ENCODE measurements around the gene FOXP1.

The FOXP1 gene

GRCh38 chr3:71504250-71505036 lies 79.1 kb downstream of the FOXP1 start:
- no peak for DNase-seq (ENCODE audit: low read depth)

GRCh38 chr3:71503525-71504249 lies 79.8 kb downstream of the FOXP1 start:
- no peak for DNase-seq (ENCODE audit: low read depth)

- no peak for DNase-seq (ENCODE audit: low read depth)
These were observed 81.4 kb downstream of the FOXP1 start for GRCh38 chr3:71502066-71502625.

- no peak for DNase-seq (ENCODE audit: low read depth)
These were observed 82.8 kb downstream of the FOXP1 start for GRCh38 chr3:71500696-71501095.

- DNase-seq (ENCODE audit: low read depth), result no peak
These were observed 84.2 kb downstream of the FOXP1 start for GRCh38 chr3:71499227-71499876.

- no peak for DNase-seq (ENCODE audit: low read depth)
These were observed 85.0 kb downstream of the FOXP1 start for GRCh38 chr3:71498543-71498942.

- no peak for DNase-seq (ENCODE audit: low read depth)
These were observed 85.5 kb downstream of the FOXP1 start for GRCh38 chr3:71497971-71498444.

GRCh38 chr3:71497367-71497897 lies 86.1 kb downstream of the FOXP1 start:
- no peak for DNase-seq (ENCODE audit: low read depth)

- no peak for DNase-seq (ENCODE audit: low read depth)
These were observed 87.6 kb downstream of the FOXP1 start for GRCh38 chr3:71495708-71496472.

- DNase-seq (ENCODE audit: low read depth), result no peak
These were observed 89.3 kb downstream of the FOXP1 start for GRCh38 chr3:71494212-71494611.

GRCh38 chr3:71492974-71493771 lies 90.4 kb downstream of the FOXP1 start:
- no peak for DNase-seq (ENCODE audit: low read depth)

- no peak for DNase-seq (ENCODE audit: low read depth)
These were observed 91.0 kb downstream of the FOXP1 start for GRCh38 chr3:71492566-71492965.

- DNase-seq (ENCODE audit: low read depth), result no peak
These were observed 92.3 kb downstream of the FOXP1 start for GRCh38 chr3:71491154-71491752.

GRCh38 chr3:71490692-71491091 lies 92.8 kb downstream of the FOXP1 start:
- DNase-seq (ENCODE audit: low read depth), result no peak

- no peak for DNase-seq (ENCODE audit: low read depth)
These were observed 94.2 kb downstream of the FOXP1 start for GRCh38 chr3:71489315-71489761.

GRCh38 chr3:71488882-71489281 lies 94.6 kb downstream of the FOXP1 start:
- DNase-seq (ENCODE audit: low read depth), result no peak

- no peak for DNase-seq (ENCODE audit: low read depth)
These were observed 95.1 kb downstream of the FOXP1 start for GRCh38 chr3:71488391-71488809.

- DNase-seq (ENCODE audit: low read depth), result no peak
These were observed 96.1 kb downstream of the FOXP1 start for GRCh38 chr3:71487418-71487817.

- DNase-seq (ENCODE audit: low read depth), result no peak
These were observed 96.7 kb downstream of the FOXP1 start for GRCh38 chr3:71486831-71487230.

GRCh38 chr3:71485896-71486295 lies 97.6 kb downstream of the FOXP1 start:
- DNase-seq (ENCODE audit: low read depth), result no peak
